Right lobe of liver (tissue), 6 donors: ENCODE results near the gene IFNA1. TPM values are rescaled to one million over a fixed set of nuclear protein-coding genes. Genes with fewer than 3 reads are reported as not detected.

Experiments used
- ATAC-seq, 4 donors: fragments of 200-7000 bp; cut with Tn5 transposase; one replicate each; pipeline ENCODE4 v1.9.1; 2020; ENCODE audit warnings: mild to moderate bottlenecking in 4 of 4, moderate library complexity in 4 of 4
- DNase-seq, 3 donors: peaks; one replicate each; pipeline ENCODE4 v3.0.0-alpha.2; 2020
- H3K27ac ChIP-seq, 3 donors: fragments of 200-600 bp; one replicate each; pipeline ENCODE4 v1.8.0; 2022
- H3K27me3 ChIP-seq, 2 donors: fragments of 200-600 bp; one replicate each; pipeline ENCODE4 v1.8.0; 2022
- H3K36me3 ChIP-seq, 4 donors: fragments of 200-600 bp; sonication (generic) in 1 of 4; one replicate each; pipeline versions ENCODE4 v1.5.1 to v1.8.0; 2017 to 2022; ENCODE audit warnings: control low read depth in 1 of 4
- H3K4me1 ChIP-seq, 4 donors: fragments of 200-600 bp; sonication (generic) in 1 of 4; one replicate each; pipeline versions ENCODE4 v1.5.1 to v1.8.0; 2017 to 2022; ENCODE audit warnings: control low read depth in 1 of 4
- H3K4me3 ChIP-seq, 3 donors: fragments of 200-600 bp; one replicate each; pipeline ENCODE4 v1.8.0; 2022
- H3K9me3 ChIP-seq, 4 donors: fragments of 200-600 bp; sonication (generic) in 1 of 4; one replicate each; pipeline versions ENCODE4 v1.5.1 to v1.8.0; 2017 to 2022; ENCODE audit warnings: control low read depth in 1 of 4
- CTCF ChIP-seq, 4 donors: fragments of 200-600 bp in 3 of 4; fragments of 450-650 bp in 1 of 4; IDR thresholded peaks; one replicate each; pipeline versions ENCODE4 v1.5.1 to v1.8.0; 2016 to 2022; ENCODE audit warnings: antibody characterized with exemption in 4 of 4, mild to moderate bottlenecking in 2 of 4
- POLR2A ChIP-seq: fragments of 450-650 bp; IDR thresholded peaks from one replicate; pipeline ENCODE4 v1.6.1; 2017; ENCODE audit warnings: antibody characterized with exemption, mild to moderate bottlenecking
- WGBS: methylation state at CpG from one replicate; pipeline ENCODE4 v1.1.6; 2018; ENCODE audit warnings: low coverage, low lambda C conversion rate; ENCODE audit not compliant: insufficient coverage; ENCODE audit errors: missing lambda C conversion rate; 5-methylcytosine and 5-hydroxymethylcytosine counted together
- intact Hi-C, 2 donors: fragments of 100-400 bp; cut with DNase I; formaldehyde crosslinking; loops; one replicate each; pipeline versions ENCODE4 v1.11.2 to v1.14.1; 2022
- long read RNA-seq: library from polyadenylated mRNA; unstranded; transcript quantifications from one replicate; pipeline ENCODE4 v2.0.0, GENCODE V29; 2019
- total RNA-seq, 6 experiments: library from RNA; depleted of rRNA in 2 of 6; stranded (reverse); fragments of >200 nt in 2 of 6; fragmentation: NEBNext Ultra II Directional in 3 of 6; extraction: Animal tissue kit (Norgen Biotek cat#: 25700) in 3 of 6; gene quantifications; one replicate each; pipeline versions ENCODE4 v1.1.0 to v1.2.4, GENCODE V29; 2016 to 2023
- donor health status: DM: no; HTN: yes; CAD: no.
- donor health status: DM: no; HTN: no; CAD: no.
- donor health status: DM: no; HTN: no; CAD: no.
- donor health status: DM: no; HTN: yes; CAD: no.
- donor health status: DM: no; HTN: yes; CAD: no.

The IFNA1 gene
- not detected for total RNA-seq
- long read RNA-seq = 0 reads

- H3K27me3 ChIP-seq = no peaks in the 10 kb centered on the region
- intact Hi-C loops = no loop called here
- H3K4me1 ChIP-seq = no peaks in the 10 kb centered on the region
- ATAC-seq (no peak), DNase-seq (no peak)
- 70% methylated on average over 2 of the region's 4 CpGs for WGBS
- H3K4me3 ChIP-seq = no peak within 1 kb of the TSS
- no peak within 1 kb of the TSS for H3K27ac ChIP-seq
- H3K9me3 ChIP-seq = no peaks in the 10 kb centered on the region
- H3K36me3 ChIP-seq = no peaks in the 10 kb centered on the region
- TF ChIP-seq POLR2A (no peak), CTCF (IDR thresholded peaks at IDR 0.05) (no peak)
These were observed at the start of gene IFNA1 for GRCh38 chr9:21440139-21440538. Gene IFNA1, plus strand, starts transcription at chr9:21440439. Its CDS starts 69 bp downstream, at chr9:21440508.

GRCh38 chr9:21392270-21392669, 48.0 kb upstream of the IFNA1 start:
- intact Hi-C loops = loop anchor here in 1 of 2 donors (5.0 kb wide), 1 partner anchor 70 kb away; no protein-coding TSS in a partner anchor
- ATAC-seq (peak; percentile 39 to 71 (median 59)), DNase-seq (no peak)
- Histone ChIP-seq H3K4me1 (no peaks in the 10 kb centered on the region), H3K27ac (no peak overlapping the region), H3K9me3 (no peaks in the 10 kb centered on the region), H3K27me3 (peaks cover 6 to 19% of the 10 kb centered on the region in 2 donors), H3K36me3 (no peaks in the 10 kb centered on the region), H3K4me3 (no peak overlapping the region)
- 61% methylated on average over 4 of the region's 6 CpGs for WGBS
- TF ChIP-seq CTCF (IDR thresholded peaks at IDR 0.05) (peak in 3 of 4 donors; percentile 15 to 23 (median 21)), POLR2A (no peak)

GRCh38 chr9:21395778-21396717, 44.2 kb upstream of the IFNA1 start:
- WGBS = 9% methylated on average over 24 of the region's 40 CpGs
- H3K4me1 ChIP-seq = no peaks in the 10 kb centered on the region
- H3K9me3 ChIP-seq = no peaks in the 10 kb centered on the region
- peak overlapping the region; percentile 38 to 54 (median 41) for H3K4me3 ChIP-seq
- H3K36me3 ChIP-seq = no peaks in the 10 kb centered on the region
- H3K27me3 ChIP-seq = peaks cover 6 to 14% of the 10 kb centered on the region in 2 donors
- ATAC-seq (peak; percentile 88 to 93 (median 90)), DNase-seq (peak; percentile 56 to 69 (median 65))
- TF ChIP-seq POLR2A (no peak), CTCF (IDR thresholded peaks at IDR 0.05) (peak; percentile 69 to 86 (median 86))
- H3K27ac ChIP-seq = no peak overlapping the region
- intact Hi-C loops = no loop called here

GRCh38 chr9:21398955-21399489, 41.2 kb upstream of the IFNA1 start:
- no peak for ATAC-seq
- 70% methylated on average over 5 of the region's 5 CpGs for WGBS
- Histone ChIP-seq H3K36me3 (no peaks in the 10 kb centered on the region), H3K4me3 (no peak overlapping the region), H3K27ac (no peak overlapping the region), H3K27me3 (peaks cover 0 to 24% of the 10 kb centered on the region in 2 donors), H3K4me1 (peaks cover 0 to 8% (median 0%) of the 10 kb centered on the region in 4 donors), H3K9me3 (no peaks in the 10 kb centered on the region)
- DNase-seq = no peak
- intact Hi-C loops = no loop called here
- no peak for TF ChIP-seq CTCF (IDR thresholded peaks at IDR 0.05)
- TF ChIP-seq POLR2A = no peak
